PFSK-1 (cell line): Measurements from ENCODE around the gene CYP4V2.

Source experiments
- FOXP2 ChIP-seq: optimal IDR thresholded peaks from 2 replicates; pipeline ENCODE3; 2011; ENCODE audit warnings: borderline replicate concordance, control low read depth, inconsistent platforms; ENCODE audit not compliant: insufficient read depth; ENCODE audit errors: extremely low read length, extremely low read depth
- POLR2AphosphoS5 ChIP-seq: IDR thresholded peaks from 2 replicates; pipeline ENCODE4 v1.6.1; 2012; ENCODE audit warnings: low read depth, mild to moderate bottlenecking, control low read depth, low read length, moderate library complexity
- REST ChIP-seq, 2 experiments: IDR thresholded peaks; 2 replicates each; pipeline versions ENCODE4 v1.6.1 to v1.8.0; 2011 to 2012; ENCODE audit warnings: low read depth in 2 of 2, low read length in 2 of 2, control low read depth in 1 of 2, inconsistent platforms in 1 of 2, mild to moderate bottlenecking in 1 of 2, moderate library complexity in 1 of 2; ENCODE audit not compliant: insufficient read depth in 1 of 2
- SIN3A ChIP-seq: IDR thresholded peaks from 2 replicates; pipeline ENCODE4 v1.6.1; 2012; ENCODE audit warnings: mild to moderate bottlenecking, low read length, moderate library complexity, borderline replicate concordance; ENCODE audit not compliant: insufficient read depth
- TAF1 ChIP-seq: IDR thresholded peaks from 2 replicates; pipeline ENCODE4 v1.6.1; 2012; ENCODE audit warnings: low read length, control low read depth, borderline replicate concordance; ENCODE audit not compliant: insufficient read depth

GRCh38 chr4:186244835-186245234 lies 53.5 kb downstream of the CYP4V2 start:
- TF ChIP-seq REST (IDR thresholded peaks at IDR 0.05; ENCODE audit: insufficient read depth in 1 of 2, low read depth in 2 of 2, low read length in 2 of 2) (no peak), POLR2AphosphoS5 (no peak), SIN3A (no peak), TAF1 (no peak), FOXP2 (no peak)
